GM12801 (cell line): ENCODE measurements around the gene CALHM4.
A peak's percentile ranks its signal among the peaks of the same experiment; 100 is the strongest.

ENCODE experiments used
- CTCF ChIP-seq: IDR thresholded peaks from one replicate; pipeline ENCODE4 v1.5.1; 2011; ENCODE audit warnings: control low read depth; ENCODE audit not compliant: insufficient read length; ENCODE audit errors: extremely low read depth

CALHM4 gene

GRCh38 chr6:116560130-116560529 is 6.6 kb downstream of the CALHM4 start:
- TF ChIP-seq CTCF: no peak

GRCh38 chr6:116561377-116562018 is 7.9 kb downstream of the CALHM4 start:
- peak; percentile 1 for TF ChIP-seq CTCF

DNA sequence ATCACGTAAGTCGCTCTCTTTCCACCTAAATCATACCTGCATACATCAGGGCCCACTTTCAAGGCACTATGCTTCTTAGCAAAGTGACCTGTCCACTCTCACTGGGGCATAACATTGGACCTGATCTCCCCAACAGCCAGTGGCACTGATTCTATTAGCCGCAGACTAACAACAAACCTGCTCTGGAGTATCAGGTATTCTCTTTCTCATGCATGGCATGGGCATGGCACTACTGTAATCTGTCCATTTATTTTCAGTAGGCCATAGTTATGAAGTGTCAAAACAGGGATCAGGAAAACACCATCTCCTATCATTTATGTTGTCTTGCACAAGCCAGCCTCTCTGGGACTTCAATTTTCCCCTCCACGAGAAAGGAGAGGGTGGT is 8.5 kb downstream of the CALHM4 start:
- TF ChIP-seq CTCF: no peak

- TF ChIP-seq CTCF: no peak
Observed at GRCh38 chr6:116562614-116563013, 9.1 kb downstream of the CALHM4 start.

- TF ChIP-seq CTCF: no peak
Observed at GRCh38 chr6:116563830-116564229, 10.3 kb downstream of the CALHM4 start.

- TF ChIP-seq CTCF: no peak
Observed at GRCh38 chr6:116564311-116564710, 10.8 kb downstream of the CALHM4 start.

GRCh38 chr6:116564921-116565872 is 11.6 kb downstream of the CALHM4 start:
- TF ChIP-seq CTCF: no peak
